Right ventricle myocardium superior (tissue), 1 donor: ENCODE data around the gene RUNX1. TPM values are rescaled to one million over a fixed set of nuclear protein-coding genes. Genes with fewer than 3 reads are reported as not detected.

ENCODE experiments used
- ATAC-seq: fragments of 200-7000 bp; cut with Tn5 transposase; one replicate; pipeline ENCODE4 v1.9.1; 2020; ENCODE audit warnings: mild to moderate bottlenecking; ENCODE audit not compliant: poor library complexity
- DNase-seq: peaks from one replicate; pipeline ENCODE4 v3.0.0-alpha.2; 2020
- intact Hi-C: fragments of 100-400 bp; cut with DNase I; formaldehyde crosslinking; loops from one replicate; pipeline ENCODE4 v1.11.2; 2022
- total RNA-seq: library from RNA; stranded (reverse); fragmentation: NEBNext Ultra II Directional; extraction: Animal tissue kit (Norgen Biotek cat#: 25700); gene quantifications from one replicate; pipeline ENCODE4 v1.2.1, GENCODE V29; 2021
- donor health status: DM: no; HTN: yes; CAD: no; lungs with severe emphysema.

RUNX1 gene
- total RNA-seq, 1 donor from 2014 or later = 1.5 TPM

DNA sequence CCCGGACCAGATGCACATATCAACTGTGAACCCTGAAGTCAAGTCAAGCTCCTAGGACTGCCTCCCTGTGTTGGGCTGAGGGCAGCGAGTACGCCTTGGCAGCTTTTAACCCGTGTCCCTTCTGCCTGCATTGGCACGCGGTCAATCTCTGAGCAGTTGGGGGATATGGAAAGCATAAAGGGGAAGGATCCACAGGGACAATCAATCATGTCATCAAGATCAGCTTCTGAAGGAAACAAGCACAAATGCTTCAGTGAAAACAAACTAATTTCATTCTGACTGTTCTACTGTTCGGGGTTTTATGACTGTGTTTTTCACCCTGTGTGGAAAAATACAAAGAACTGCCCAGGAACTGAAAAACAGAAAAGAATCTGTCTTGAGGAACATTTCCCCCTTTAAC is 106.2 kb downstream of the RUNX1 start:
- no peak for DNase-seq
- no peak for ATAC-seq
- intact Hi-C loops = no loop called here

DNA sequence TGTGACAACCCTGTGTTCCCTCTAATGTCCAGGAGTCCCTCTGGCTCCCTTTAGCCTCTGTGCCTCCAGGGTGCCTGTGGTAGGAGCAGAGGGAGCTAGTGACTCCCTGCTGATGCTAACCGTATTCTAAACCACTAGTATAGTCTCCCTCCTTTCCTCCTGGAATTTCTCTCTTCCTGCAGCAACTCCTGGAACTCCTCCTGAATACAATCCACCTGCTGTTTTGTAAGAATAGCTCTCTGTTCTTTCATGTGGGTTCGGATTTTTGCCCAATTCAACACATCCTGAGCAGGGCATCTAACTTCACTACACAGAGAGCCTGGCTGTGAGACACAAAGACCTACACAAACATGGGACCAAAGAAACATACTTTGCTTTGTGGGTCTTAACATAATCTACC is 107.9 kb downstream of the RUNX1 start:
- no peak for ATAC-seq
- intact Hi-C loops = no loop called here
- DNase-seq = no peak

DNA sequence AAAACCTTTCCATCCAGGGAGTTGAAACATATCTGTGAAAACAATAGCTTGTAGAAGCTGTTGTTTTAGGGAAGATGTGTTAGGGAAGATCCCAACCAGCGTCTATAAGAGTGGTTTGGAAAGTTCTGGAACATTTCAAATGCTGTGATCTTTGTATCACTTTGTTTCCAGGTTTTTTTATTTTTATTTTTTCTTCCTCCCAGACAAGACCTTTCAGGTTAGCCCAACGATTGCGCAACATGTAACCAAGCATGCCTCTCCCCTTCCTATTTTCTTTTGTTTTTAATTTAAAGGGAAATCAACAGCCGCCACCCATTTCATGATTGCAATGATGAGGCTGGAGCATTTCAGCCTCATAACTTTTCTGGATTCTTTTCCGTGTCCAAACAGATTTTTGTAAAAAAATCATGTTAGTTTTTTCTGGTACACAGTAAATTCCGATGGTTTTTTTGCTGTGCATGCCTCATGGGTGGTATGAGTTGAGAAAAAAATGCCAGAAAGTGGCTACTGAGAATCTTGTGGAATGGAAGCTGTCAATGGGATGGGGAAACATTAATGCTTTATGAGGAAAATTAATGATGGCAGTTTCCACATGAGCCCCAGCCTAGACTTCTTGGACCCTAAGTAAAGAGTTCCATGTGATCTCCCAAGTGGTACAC is 109.3 kb downstream of the RUNX1 start:
- DNase-seq = no peak
- ATAC-seq = no peak
- intact Hi-C loops = no loop called here

DNA sequence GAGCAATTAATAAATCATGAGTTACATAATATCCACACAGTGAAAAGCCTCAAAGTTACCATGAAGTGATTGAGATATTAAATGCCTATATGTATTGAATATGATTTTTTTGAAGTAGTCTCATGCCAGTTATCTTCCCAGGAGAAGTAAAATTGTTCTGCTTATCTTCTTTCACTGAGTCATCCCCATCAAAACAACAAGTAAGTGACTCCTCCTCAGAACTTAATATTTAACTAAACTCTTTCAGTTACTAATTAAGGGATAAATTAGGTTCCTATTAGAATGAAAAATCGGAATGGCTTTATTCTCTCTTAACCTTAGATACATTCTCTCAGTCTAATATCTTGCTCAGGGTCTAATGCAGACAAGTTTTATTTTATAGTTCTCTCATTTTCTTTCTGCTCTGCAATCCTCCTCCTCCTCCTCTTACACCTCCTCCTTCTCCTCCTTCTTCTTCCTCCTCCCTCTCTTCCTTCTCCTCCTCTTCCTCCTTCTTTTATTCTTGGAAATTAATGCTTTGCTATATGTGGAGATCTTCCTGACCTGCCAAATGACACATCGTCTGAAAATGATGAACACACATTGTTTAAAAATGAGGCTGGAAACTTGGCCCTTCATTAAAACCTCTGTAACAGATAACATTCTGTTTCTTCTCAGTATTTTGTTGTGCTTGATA is 110.9 kb downstream of the RUNX1 start:
- no peak for DNase-seq
- no peak for ATAC-seq
- intact Hi-C loops = no loop called here

DNA sequence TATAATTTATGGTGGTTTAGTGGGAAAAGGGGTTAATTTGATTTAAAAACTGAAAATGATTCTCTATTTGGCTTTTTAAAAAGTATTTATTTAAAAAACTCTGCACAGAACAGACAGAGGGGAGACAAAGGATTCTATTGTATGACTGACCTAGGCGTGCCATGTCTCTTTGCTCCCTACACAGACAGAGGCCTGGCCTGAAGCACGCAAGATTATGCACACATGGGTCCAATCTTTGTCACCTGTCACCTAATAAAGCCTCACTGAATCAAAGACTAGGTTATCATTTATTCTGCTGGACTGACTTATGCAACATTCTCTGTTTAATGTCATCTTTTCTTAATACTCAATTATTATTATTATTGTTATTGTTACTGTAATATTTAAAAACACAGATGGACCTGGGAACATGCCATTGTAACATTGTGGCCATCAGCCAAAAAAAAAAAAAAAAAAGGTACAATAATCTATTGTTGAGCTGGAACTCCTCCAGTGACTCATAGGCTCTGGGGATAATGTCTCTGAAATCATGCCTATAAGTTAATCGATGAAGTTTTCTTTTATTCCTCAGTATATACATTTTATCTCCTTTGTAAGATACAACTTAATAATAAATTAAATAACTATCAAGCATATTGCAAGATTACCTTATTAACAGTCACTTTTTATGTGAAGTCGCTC is 112.1 kb downstream of the RUNX1 start:
- no peak for ATAC-seq
- DNase-seq = no peak
- intact Hi-C loops = no loop called here

DNA sequence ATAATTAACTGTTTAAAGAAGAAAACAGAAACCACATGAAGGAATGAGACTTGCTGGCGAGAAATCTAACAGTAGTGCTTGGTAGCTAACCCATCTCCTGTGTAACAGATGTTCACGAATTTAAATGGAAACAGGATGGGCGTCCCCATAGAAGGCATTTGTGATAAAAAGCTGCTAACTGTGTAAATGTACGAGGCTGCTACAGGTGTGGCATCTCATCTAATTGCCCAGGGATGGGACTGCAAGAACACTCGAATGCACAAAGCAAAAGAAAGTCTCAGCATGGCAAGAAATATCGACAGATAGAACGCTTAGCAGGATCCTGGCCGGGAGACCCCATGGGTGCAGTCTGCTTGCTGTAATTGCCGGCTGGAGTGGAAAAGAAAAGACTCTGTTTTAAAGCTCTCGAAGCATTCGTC is 112.7 kb downstream of the RUNX1 start:
- DNase-seq (no peak), ATAC-seq (no peak)
- intact Hi-C loops = no loop called here

DNA sequence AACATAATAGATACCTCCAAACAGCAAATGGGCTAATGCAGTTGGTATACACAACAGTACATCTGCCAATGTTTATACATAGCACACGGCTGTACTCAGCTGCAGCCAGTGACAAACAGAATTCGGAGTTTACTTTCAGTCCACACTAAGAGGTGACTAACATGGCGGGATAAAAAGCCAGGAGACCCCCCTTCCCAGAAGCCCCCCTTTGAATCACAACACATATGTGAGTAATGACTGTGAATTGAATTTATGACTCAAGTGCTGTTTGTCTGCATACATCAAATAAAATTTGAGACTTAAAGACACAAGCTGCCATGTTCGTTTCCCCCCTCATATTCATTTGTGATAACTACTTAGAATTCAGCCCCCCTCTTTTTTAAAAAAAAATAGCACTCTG is 113.2 kb downstream of the RUNX1 start:
- ATAC-seq = no peak
- intact Hi-C loops = no loop called here
- no peak for DNase-seq

DNA sequence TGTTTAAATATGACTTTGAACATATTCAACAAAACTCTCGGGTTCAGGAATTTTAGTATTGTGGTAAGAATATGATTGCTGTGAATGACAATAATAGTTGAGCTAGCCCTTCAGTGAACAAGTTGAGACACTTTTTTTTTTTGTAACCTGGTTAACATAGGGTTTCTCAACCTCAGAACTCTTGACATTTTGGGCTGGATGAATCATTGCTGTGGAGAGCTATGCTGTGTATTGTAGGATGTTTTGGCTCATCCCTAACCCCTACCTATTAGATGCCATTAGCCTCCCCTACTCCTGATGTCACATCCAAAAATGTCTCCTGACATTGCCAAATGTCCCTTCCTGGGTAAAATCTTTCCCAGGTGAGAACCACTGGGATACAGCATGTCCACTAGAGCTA is 113.7 kb downstream of the RUNX1 start:
- ATAC-seq = no peak
- intact Hi-C loops = no loop called here
- no peak for DNase-seq

DNA sequence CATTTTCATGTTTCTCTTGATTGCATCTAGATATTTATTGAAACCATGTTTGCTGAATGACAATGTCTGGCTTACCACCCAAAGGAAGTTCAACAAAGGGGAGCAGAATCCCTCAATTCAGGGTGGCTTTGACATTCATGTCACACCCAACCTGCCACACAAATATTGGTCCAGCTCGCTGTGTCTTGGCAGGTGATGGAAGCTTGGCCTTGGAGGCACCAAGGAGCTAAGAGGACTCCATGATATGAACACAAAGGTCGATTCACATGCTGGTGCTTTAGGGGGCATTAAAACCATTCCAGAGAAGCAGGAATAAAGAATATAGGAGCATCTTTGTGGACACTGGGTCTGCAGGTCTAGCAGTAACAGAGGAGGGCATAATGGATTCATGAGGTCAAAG is 114.8 kb downstream of the RUNX1 start:
- ATAC-seq (no peak), DNase-seq (no peak)
- intact Hi-C loops = no loop called here

DNA sequence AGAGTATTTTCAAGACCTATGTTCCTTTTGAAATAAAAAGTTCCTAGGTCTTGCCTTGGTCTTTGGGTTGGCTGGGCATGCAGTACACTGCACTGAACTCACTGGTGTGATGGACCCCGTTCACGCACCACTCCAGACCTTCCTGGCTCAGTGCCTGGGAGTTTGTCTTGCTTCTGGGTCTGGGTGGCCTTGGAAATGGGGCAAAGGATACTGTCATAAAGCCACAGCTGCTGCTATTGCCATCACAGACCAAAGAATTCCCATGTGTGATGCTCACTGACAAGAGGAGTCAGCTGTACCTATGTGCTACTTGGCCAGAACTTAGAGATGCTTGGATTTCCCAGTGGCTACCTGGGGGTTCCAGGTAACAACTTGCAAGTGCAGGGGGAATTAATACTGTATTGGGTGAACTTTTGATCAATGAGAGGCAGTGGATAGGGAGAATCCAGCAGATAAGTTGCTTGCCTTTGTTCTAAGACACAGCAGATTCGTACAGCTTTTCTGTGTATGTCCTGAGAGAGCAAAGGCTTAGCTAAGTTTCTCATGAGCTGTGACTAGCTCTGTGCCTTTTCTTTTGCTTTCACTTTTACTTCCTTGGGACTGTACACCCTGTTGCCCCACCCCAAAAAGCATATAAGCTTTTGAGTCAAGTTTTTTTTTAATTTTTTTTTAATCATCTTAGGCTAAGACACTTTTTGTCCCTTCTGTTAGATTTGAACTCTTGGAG is 115.3 kb downstream of the RUNX1 start:
- no peak for ATAC-seq

DNA sequence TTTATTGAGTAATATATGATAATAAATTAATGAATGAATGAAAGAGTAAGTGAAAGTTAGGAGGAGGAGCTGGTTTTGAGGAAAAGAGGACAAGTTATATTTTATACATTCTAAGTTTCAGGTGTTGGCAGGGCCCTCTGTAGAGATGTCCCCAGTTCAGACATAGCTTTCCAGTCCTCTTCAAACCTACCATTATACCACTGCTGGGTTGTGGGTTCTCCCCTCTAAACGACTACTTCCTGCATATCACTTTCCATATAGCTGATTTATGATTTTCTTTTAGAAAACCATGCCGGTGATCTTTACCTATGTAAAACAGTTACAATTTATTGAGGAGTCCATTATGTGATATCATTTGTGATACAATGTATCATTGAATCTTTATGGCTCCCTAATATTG is 116.9 kb downstream of the RUNX1 start:
- DNase-seq (no peak), ATAC-seq (no peak)
- intact Hi-C loops = no loop called here

More for the DNA sequence above, 115.3 kb downstream of the RUNX1 start:
- intact Hi-C loops = no loop called here
- no peak for DNase-seq

DNA sequence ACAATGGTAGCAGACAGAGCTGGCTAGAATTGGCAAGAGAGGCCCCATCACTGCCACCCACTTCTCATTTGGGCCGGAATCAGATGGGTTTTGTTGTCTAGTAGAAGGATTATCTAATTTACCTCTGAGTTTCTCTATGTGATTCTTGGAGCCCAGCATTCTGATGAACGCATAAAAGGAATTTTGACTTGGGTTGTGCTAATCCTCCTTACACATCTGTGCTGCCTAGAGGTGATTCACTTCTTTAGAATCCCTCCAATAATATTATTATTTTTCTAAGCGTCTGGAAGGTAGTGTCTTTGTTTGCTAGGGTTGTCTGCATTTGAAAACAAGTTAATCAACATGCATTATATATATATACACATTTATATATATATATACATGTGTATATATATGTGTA is 118.1 kb downstream of the RUNX1 start:
- no peak for ATAC-seq
- intact Hi-C loops = no loop called here
- no peak for DNase-seq

DNA sequence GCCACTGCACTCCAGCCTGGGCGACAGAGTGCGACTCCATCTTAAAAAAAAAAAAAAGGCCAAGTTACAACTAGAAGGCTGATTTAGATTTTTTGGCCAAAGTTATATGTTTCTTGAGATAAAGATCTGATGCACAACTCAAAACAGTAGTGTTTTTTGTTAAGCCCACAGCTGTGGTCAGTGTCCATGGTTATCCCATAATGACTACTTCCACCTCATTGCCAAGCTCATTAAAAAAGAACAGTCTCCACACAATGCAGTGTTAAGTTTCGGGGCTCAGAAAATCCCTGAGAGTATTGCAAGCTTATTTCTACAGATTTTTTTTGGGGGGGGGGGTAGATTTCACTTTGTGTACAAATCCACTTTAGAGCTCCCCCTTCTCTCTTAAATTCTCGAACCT is 120.5 kb downstream of the RUNX1 start:
- intact Hi-C loops = no loop called here
- ATAC-seq = no peak
- no peak for DNase-seq

DNA sequence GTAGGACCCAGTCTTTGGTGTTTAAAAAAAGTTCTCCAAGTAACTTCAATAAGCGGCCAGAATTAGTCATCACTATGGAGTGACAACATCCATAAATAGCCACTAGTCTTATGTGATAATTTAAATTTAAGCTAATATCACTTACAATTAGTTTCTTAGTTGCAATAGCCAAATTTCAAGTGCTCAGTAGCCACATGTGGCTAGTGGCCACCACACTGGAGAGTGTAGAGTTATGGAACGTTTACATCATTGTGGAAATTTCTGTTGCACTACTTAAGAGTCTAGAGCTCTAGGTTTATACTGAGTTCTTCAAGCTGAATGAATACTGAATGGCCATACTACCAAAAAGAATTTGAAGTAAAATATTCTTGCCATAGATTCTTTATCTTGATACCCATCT is 121.1 kb downstream of the RUNX1 start:
- intact Hi-C loops = no loop called here
- ATAC-seq (no peak), DNase-seq (no peak)

DNA sequence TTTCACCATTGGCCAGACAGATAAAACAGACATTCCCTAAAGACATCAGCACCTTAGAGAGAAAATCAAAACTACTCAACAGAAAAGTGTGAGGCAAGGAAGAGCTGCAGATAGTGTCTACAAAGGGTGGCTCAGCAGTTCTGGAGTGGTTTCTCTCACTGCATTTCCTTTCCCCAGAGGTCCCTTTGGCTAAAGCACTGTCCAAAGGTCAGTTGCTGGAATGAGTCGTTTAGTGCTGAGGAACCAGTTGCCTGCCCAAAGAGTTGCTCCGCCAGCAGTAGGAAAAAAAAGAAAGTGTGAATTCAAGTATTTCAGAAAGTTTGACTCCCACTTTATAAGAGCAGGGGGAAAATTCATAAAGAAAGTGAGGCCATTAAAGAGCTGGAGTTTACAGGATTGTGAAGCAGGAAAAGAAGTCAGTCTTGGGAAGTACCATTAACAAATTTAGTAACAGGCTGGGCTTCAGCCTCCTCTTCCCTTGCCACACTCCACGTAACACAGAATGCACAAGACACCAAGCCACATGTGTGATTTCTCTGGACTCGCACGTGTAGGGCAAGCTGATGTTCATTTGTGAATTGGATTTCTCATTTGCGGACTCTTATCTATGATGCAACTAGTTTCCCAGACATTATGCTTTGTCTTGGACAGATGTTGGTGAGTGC is 122.2 kb downstream of the RUNX1 start:
- ATAC-seq (no peak), DNase-seq (no peak)
- intact Hi-C loops = no loop called here

DNA sequence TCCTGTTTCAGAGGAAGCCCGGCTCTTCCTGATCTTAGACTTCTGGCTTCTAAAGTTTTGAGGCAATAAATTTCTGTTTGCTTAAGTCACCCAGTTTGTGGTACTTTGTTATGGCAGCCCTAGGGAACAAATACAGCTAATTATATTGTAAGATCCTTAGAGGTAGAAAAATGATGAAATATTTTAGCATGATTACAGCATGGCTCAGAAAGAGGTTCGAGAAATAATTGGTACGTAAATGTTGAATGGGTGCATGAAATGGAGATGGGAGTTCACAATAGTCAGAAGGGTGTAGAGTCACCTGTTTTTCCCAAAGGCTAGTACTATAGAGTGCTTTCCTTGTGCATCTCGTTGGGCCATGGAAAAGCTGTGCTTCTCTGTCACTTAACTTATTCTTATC is 123.5 kb downstream of the RUNX1 start:
- intact Hi-C loops = no loop called here
- no peak for ATAC-seq
- no peak for DNase-seq

DNA sequence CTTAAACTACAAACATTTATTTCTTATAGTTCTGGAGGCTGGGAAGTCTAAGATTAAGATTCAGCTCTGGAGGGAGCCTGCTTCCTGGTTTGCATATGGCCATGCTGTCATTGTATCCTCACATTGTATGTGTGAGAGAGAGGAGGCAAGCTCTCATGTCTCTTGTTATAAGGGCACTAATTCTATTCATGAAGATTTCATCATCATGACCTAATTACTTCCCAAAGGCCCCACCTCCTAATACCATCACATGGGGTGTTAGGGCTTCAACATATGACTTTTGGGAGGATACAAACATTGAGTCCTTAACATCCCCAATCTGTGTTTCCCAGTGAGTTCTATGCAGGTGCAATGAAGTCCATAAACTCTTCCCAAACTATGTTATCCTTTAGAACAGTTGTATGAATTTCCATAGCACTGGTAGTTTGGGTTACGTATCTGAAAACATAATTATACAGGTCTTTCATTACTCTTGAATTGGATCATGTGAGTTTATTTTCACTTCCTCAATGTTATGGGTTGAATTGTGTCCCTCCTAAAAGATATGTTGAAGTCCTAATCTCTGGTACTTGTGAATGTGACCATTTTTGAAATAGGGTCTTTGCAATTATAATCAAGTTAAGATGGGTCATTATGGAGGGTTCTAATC is 124.2 kb downstream of the RUNX1 start:
- intact Hi-C loops = no loop called here
- no peak for DNase-seq
- ATAC-seq = no peak

DNA sequence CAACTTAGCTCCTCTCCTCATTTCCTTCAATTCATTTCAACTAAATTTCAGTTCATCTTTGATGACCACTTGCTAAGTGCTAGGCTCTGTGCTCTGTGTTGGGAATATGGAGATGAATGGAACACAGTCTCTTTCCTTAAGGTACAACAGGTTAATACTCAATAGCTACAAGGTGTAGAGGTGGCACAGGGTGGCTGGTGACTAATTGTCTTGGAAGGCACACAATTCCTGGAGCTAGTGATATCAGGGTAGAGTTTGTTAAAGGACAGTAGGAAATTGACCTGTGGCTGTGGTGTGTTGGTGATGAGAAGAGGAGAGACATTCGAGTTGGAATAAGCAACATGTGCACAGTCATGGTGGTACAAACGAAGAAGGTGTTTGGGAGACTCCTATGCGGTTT is 124.9 kb downstream of the RUNX1 start:
- intact Hi-C loops = no loop called here
- no peak for ATAC-seq
- no peak for DNase-seq

DNA sequence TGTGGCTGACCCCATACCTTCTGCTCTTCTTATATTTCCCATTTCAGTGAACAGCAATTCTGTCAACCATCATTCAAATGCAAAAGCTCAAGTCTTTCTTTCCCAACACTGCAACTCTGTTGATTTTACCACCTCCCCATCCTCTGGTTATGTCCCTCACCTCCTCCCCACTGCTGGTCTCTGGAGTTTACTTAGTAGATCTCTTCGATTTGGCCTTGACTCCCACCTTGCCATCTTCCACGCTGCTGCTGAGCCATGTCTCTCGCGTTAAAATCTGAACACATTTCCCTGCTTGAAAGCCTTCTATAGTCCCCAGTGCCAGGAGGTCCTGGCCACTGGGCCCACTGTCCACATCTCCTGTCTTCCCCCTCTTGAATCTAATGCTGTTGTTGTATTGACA is 125.5 kb downstream of the RUNX1 start:
- no peak for ATAC-seq
- intact Hi-C loops = no loop called here
- no peak for DNase-seq
